HG02884 (cell line): Measurements from ENCODE around the gene NAPSA.
"Not testable (repeated sequence)": the region's sequence is repeated elsewhere in the genome, so short reads cannot be mapped to it uniquely, and the experiment has no call there.

ENCODE experiments used
- ATAC-seq: cut with Tn5 transposase; IDR thresholded peaks from one replicate; pipeline ENCODE4 v1.9.1; 2021; ENCODE audit warnings: mild to moderate bottlenecking, moderate library complexity; ENCODE audit not compliant: unreplicated experiment

Gene NAPSA

GRCh38 chr19:50365434-50366306 is at the start of gene NAPSA:
Gene NAPSA, minus strand, starts transcription at chr19:50365639. Its CDS starts 18 bp downstream, at chr19:50365621.
- ATAC-seq = no peak

GRCh38 chr19:50413531-50413930 is 48.1 kb upstream of the NAPSA start:
- no peak for ATAC-seq

DNA sequence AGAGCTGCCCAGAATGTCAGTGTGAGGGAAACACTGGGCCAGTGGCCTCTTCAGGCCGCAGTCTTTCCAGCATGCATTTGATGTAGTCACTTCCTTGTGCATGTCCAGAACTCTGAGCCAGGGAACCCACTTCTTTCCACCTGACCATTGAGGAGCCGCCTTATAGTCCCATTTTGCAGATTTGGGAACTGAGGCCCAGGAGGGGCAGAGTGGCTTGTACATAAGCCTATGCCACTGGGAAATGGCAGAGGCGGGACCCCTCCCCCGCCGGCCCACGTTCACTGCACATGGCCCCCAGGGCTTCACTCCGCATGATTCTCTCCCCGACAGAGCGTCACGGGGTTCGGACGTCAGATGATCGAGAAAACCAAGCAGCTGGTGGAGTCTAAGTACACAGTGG is 47.7 kb upstream of the NAPSA start:
- no peak for ATAC-seq

DNA sequence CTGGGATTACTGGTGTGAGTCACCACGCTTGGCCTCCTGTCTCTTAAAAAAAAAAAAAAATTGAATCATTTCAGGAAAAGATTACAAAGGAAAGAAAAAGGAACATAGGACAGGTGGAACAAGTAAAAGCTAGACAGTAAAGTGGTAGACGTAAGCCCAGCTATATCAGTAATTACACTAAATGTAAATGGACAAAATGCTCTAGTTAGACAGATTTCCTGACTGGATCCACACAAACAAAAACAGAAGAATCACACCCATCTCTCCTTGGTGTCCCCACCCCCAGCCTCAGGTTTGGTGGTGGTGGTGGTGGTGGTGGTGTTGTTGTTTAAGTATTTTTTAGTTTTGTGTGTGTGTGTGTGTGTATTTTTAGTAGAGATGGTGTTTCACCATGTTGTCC is 47.0 kb upstream of the NAPSA start:
- no peak for ATAC-seq

DNA sequence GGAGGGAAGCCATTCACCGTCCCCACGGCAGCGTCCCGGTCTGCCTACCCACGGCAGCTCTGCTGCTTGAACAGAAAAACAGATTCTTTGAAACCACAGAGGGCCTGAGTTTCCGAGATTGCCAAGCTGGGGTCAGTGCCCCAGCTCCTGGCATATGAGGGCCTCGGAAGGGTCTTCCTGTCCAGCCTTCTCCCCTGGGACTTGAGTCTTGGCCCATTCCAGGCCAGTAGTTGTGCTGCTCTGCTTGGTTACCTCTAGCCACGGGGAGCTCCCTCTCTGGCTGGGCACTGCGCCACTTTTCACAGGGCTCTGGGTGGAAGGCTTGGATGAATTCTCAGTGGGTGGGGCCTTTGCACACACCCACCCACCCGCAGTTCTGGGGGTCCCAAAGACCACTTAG is 44.7 kb upstream of the NAPSA start:
- ATAC-seq = no peak

GRCh38 chr19:50409347-50409746 is 43.9 kb upstream of the NAPSA start:
- no peak for ATAC-seq

- ATAC-seq = no peak
Observed at GRCh38 chr19:50406829-50407228, 41.4 kb upstream of the NAPSA start.

GRCh38 chr19:50406156-50406820 is 40.8 kb upstream of the NAPSA start:
- ATAC-seq = no peak

- ATAC-seq = no peak
Observed at GRCh38 chr19:50402544-50403301, 37.3 kb upstream of the NAPSA start.

DNA sequence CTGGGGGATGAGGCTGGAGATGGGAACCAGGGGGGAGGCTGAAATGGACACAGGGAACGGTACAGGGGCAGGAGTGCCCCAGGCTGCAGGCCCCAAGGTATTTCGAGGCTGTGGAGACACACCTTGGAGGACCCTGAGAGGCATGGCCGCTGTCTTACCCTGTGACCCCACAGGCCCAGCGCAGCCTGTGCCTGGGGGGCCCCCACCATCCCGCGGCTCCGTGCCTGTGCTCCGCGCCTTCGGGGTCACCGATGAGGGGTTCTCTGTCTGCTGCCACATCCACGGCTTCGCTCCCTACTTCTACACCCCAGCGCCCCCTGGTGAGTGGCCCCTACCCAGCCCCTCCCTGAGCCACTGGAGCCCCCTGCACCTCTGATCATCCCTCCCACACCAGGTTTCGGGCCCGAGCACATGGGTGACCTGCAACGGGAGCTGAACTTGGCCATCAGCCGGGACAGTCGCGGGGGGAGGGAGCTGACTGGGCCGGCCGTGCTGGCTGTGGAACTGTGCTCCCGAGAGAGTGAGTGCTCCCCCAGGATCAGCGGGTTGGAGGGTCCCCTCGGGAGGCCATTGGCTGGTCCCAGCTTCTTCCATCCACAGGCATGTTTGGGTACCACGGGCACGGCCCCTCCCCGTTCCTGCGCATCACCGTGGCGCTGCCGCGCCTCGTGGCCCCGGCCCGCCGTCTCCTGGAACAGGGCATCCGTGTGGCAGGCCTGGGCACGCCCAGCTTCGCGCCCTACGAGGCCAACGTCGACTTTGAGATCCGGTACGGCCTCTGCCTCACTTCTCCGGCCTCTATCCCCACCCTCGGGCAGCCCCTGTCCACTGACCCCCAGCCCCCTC is 36.4 kb upstream of the NAPSA start:
- ATAC-seq = no peak

DNA sequence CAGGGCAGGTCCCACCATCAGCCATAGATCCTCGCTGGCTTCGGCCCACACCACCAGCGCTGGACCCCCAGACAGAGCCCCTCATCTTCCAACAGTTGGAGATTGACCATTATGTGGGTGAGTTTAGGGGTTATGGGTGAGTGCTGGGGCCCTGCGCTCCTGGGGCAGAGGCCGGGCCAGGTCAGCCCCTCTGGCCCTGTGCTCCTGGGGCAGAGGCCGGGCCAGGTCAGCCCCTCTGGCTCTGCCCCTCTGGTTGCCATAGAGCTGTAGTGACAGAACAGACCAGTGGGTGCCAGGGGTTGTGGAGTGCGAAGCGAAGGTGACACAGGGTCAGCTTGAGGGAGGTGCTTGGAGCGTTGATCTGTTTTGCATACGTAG is 33.9 kb upstream of the NAPSA start:
- ATAC-seq = no peak

DNA sequence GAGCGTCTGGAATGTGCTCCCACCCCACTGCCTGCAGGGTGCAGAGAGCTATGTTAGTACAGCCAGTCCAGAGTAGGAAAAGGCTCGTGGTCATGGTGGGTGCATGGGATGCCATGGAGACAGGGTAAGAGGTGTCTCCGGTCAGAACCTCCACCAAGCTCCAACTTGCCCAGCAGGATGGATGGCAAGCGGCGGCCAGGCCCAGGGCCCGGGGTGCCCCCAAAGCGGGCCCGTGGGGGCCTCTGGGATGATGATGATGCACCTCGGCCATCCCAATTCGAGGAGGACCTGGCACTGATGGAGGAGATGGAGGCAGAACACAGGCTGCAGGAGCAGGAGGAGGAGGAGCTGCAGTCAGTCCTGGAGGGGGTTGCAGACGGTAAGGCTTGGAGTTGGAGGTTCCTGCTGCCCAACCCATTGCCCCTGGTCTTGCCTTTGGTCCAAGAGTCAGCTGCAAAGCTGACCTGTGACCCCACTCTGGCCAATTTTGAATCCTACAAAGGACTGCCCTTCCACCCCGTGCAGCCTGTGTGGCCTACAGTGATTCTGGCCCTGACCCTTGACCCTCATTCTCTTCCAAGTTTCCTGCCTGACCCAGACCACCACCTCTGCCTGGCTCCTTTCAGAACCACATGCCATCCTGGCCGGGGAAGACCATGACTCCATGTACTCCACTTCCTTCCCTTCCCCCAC is 33.4 kb upstream of the NAPSA start:
- ATAC-seq = no peak

DNA sequence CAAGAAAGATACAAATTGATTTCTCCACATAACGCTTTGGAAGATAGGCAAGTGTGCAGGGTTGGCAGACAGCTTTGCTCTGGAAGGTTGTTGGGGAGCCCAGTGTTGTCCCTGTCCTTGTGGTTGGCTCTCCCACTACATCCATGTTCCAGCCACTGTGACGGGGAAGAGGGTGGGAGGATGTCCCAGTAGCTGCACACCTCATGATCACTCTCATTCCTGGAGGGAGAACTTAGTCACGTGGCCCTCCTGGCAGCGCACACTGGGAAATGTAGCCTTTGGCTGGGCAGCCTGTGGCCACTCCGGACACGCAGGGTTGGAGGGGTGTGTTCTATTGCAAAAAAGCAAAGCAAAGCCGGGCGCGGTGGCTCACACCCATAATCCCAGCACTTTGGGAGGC is 28.6 kb upstream of the NAPSA start:
- no peak for ATAC-seq

DNA sequence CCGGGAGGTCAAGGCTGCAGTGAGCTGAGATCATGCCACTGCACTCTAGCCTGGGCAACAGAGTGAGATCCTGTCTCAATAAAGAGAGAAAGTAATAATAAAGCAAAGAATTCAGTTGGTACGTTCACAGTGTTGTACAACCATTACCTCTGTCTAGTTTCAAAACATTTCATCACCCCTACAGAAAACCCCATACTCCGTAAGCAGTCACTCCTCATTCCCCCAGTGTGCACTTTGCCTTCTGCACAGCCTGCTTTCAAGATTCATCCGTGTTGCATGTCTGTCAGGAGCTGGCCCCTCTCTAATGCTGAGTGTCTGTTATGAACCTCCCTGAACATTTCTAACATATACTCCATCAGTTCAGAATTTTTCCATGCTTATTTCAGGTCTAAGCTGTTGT is 28.1 kb upstream of the NAPSA start:
- ATAC-seq = no peak

DNA sequence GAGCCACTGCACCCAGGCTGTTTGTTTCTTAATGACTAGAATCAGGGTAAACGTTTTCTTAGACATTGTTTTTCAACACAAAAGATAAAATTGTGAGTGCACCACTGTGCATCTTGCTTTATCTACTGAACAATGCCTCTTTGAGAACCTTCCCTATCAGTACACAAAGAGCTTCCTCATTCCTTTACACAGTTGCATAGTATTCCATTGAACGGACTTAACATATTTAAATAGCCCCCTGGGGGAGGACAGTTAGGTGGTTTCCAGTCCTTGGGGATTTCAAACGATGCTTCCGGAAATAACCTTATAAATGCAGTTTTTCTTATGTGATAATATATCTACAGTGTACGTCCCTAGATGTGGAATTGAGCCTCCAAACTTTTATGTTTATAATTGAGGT is 27.3 kb upstream of the NAPSA start:
- no peak for ATAC-seq

GRCh38 chr19:50390952-50391351 is 25.5 kb upstream of the NAPSA start:
- not testable (repeated sequence) for ATAC-seq

DNA sequence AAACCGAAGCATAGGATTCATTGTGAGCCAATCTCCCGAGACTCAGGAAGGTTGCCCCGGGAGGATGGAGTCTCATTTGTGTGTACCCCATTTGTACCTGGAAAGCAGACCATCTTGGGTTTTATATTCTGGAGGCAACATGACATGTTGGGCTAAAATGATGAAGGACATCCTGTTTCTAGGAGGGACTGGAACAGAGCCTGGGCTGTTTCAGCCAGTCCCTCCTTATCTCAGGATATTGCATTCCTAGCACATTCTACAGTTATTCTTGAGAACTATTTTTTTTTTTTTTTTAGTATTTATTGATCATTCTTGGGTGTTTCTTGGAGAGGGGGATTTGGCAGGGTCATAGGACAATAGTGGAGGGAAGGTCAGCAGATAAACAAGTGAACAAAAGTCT is 24.9 kb upstream of the NAPSA start:
- not testable (repeated sequence) for ATAC-seq

DNA sequence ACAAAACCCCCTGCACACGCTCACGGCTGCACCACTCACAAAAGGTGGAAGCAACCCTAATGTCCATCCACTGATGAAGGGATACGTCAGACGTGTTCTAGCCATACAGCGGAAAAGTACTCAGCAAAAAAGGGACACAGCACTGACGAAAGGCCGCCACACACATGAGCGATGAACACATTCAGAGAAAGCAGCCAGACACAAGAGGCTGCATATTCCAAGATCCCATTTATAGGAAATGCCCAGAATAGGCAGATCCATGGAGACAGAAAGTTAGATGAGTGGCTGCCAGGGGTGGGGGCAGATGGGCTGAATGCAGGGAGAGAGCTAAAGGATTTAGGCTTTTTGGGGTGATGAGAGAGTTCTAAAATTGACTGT is 22.4 kb upstream of the NAPSA start:
- no peak for ATAC-seq

- ATAC-seq = no peak
Observed at GRCh38 chr19:50387176-50387867, 21.9 kb upstream of the NAPSA start.
